ENCODE results near the gene METTL24.
"Not testable (repeated sequence)": the region's sequence is repeated elsewhere in the genome, so short reads cannot be mapped to it uniquely, and the experiment has no call there.

METTL24 gene

GRCh38 chr6:110307368-110307767 is 50.8 kb downstream of the METTL24 start:
- DNase-seq, result no peak

DNA sequence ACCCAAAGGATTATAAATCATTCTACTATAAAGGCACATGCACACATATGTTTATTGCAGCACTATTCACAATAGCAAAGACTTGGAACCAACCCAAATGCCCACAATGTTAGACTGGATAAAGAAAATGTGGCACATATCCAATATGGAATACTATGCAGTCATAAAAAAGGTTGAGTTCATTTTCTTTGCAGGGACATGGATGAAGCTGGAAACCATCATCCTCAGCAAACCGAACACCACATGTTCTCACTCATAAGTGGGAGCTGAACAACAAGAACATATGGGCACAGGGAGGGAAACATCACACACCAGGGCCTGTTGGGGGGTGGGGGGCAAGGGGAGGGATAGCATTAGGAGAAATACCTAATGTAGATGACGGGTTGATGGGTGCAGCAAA is 52.3 kb downstream of the METTL24 start:
- DNase-seq, result not testable (repeated sequence)

DNA sequence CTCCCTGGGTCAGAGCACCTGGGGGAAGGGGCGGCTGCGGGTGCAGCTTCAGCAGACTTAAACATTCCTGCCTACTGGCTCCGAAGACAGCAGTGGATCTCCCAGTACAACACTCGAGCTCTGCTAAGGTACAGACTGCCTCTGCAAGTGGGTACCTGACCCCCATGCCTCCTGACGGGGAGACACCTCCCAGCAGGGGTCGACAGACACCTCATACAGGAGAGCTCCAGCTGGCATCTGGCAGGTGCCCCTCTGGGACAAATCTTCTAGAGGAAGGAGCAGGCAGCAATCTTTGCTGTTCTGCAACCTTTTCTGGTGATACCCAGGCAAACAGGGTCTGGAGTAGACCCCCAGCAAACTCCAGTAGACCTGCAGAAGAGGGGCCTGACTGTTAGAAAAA is 54.5 kb downstream of the METTL24 start:
- not testable (repeated sequence) for DNase-seq

DNA sequence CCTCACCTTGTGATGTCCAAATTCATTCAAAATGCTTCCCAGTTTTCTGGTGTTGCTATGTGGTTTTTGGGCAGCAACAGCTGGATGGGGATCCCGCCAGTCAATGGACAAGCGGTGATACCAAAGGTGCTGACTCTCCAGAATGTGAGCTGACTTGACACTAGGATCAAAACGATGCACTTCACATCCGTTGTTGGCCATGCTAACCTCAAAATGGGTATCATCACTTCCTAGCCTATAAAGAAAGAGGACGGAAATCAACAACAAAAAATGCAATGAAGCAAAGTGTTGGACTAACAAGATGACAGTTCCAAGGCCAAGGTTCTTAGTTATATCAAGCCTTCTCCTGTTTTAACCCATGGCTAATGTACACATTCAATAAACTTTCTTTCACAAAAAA is 59.2 kb downstream of the METTL24 start:
- DNase-seq, result no peak

DNA sequence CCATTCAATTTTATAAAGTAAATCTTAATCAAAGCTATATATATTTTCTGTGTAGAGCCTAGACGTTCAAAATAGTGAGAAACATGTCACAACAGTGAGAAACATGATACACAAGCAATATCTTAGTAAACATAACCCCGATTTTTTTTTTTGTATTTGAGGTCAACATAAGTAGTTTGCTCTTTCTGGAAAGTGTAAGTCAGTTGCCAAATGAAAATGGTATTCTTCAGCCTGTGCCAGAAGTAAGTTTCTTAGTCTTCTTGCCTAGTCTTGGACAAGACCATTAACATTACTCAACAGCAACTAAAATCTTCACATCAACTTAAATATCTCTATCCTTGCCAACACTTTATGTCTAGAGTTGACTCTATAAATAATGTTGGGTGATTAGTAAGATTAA is 59.7 kb downstream of the METTL24 start:
- DNase-seq, result no peak

GRCh38 chr6:110296241-110297025 is 61.7 kb downstream of the METTL24 start:
- DNase-seq, result no peak

- no peak for DNase-seq
Measured at GRCh38 chr6:110295451-110296165, 62.5 kb downstream of the METTL24 start.

GRCh38 chr6:110287462-110288341 is 70.4 kb downstream of the METTL24 start:
- DNase-seq, result no peak

DNA sequence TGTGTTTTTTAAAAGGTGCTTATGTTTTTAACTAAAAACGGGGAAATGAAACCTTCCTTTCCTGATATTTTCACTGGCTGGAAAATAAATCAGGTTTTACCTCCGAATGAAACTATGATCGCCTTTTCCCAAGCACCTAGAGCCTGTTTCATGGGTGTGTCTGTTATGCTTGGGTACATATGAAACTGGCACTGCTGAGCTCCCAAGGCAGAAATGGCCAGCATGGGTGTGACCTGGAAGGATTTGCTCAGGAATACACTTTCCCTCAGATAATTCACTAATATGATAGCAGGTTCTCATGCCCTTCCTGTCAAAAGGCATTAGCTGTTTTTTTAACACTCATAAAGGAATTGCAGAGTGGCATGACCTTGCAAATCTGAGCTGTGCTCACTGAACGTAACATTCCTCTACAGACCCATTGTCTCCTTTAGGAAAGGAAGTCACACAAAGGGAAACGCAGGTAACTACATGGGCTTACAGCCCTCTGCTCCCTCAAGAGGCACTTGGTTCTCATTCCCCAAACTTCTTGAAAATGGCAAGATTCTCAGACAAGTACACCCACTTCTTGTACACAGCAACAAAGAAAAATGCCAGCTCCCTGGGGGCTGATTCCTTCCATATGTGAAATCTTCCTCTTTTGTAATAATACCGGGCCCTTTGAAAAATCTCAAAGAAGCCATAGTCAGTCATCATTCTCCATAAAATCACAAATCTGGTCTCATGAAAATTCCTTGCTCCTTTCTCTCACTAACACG is 72.7 kb downstream of the METTL24 start:
- no peak for DNase-seq

DNA sequence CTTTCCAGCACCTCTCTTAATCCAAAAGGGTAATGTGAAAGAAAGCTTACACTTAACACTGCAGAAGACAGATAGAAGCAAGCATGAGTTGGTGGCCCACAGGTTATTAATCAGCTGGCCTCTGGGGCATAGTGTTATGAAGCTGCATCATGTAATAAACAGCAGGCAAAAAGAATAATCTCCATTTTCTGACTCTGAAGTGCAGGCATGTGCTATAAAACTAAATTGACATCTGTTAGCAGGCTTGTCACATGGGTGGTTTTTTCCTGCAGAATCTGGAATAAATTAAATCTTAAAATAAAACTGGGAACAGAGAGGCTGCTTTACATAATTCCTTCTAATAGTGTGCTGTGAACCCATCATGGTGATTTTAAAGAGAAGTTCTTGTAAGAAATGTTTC is 73.3 kb downstream of the METTL24 start:
- no peak for DNase-seq

GRCh38 chr6:110283657-110284056 is 74.5 kb downstream of the METTL24 start:
- DNase-seq, result no peak

- no peak for DNase-seq
Measured at GRCh38 chr6:110282412-110282811, 75.7 kb downstream of the METTL24 start.

DNA sequence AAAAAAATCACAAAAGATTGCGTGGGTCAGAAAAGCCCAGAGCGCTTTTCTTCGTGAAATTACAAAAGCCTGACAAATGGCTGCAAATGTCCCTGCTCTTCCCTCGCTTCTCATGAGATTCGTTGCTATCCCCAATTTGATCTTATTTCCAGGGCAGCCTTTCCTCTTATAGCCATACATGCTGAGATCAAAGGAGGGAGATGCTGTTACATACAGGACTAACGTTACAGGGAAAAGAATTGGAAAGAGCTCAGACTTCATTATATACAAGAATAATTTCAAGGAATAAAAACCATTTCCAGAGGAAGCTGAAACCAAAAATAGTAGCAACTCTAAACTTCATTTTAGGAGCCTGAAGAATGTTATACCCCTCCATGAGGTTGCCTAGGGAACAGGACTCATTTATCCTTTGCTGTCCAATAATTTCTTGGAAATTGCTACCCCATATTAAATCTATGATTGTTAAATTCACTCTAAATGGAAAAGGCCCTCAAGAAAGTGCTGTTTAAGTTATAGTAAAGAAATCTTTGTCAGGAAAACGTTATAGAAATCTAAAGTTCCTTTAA is 81.0 kb downstream of the METTL24 start:
- no peak for DNase-seq

GRCh38 chr6:110272781-110273180 is 85.4 kb downstream of the METTL24 start:
- DNase-seq, result not testable (repeated sequence)

- DNase-seq, result no peak
Measured at GRCh38 chr6:110271732-110272022, 86.5 kb downstream of the METTL24 start.

DNA sequence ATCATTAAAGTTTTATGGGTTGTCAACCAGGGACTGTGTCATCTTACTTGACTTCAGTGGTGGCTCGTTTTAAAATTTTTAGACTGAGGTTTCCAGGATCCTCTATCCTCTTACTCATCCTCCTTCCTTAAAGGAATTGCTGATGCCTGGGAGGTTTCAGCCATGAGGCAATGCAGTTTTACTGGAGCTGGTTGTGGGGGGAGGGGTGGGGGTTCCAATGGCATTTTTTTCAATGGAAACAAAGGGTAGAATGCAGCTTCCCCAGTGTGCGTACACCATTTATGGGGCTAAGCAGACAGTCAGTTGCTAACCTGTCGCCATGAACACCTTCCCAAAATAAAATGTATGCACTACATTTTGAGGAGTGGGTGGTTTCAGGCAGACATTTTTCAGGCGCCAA is 88.0 kb downstream of the METTL24 start:
- no peak for DNase-seq

- no peak for DNase-seq
Measured at GRCh38 chr6:110269623-110270022, 88.5 kb downstream of the METTL24 start.

DNA sequence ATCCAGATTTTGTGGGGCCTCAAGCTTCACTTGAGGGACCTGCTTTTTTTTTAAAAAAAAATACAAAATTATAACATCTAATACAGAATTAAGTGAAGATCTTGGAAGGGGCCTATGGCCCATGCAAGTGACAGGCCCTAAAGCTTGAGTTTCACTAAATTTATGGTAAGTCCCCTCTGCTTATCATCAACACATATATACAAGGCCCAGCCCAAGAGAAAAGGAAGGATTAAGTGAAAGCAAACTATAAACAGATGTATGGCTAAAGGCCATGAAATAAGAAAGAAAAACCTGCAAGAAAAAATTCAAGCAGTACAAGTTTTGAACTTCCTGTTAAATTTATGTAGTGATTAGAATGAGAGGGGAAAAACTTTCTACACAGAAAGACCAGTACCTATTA is 91.2 kb downstream of the METTL24 start:
- no peak for DNase-seq

GRCh38 chr6:110265273-110265672 is 92.9 kb downstream of the METTL24 start:
- DNase-seq, result no peak

DNA sequence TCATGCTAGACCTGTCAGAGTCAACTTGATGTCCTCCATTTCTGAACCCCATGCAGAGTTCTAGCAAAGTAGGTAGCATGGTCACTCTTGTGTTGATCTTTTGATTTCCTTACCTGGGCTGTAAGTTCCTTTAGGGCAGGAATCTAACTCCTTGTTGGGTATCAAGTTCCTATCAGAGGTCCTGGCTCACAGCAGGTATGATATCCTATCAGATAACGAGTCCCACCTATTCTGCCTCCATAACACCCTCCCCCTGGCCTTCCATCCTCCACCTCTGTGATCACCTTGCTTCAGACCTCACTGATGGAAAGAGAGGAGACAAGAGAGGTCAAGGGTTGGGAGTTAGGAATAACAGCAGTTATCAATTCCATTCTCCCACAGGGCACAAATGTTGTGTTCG is 101.8 kb downstream of the METTL24 start:
- no peak for DNase-seq

GRCh38 chr6:110255211-110255750 is 102.9 kb downstream of the METTL24 start:
- no peak for DNase-seq

- no peak for DNase-seq
Measured at GRCh38 chr6:110250838-110251237, 107.3 kb downstream of the METTL24 start.

All from NCI-H187 treated with DMSO at 0.1 percent for 48 hours (cell line).